H1 (cell line): ENCODE results near the gene AHR. TPM values are rescaled to one million over a fixed set of nuclear protein-coding genes. Genes with fewer than 3 reads are reported as not detected.

ENCODE experiments used
- CTCF ChIA-PET: fragments of 300-600 bp; sonication (Branson Sonifier 250); formaldehyde crosslinking; loops from one replicate; lab custom pipeline; 2021; ENCODE audit not compliant: partially characterized antibody; lab: Charles Lee
- POLR2A ChIA-PET: fragments of 300-600 bp; sonication (Branson Sonifier 250); formaldehyde crosslinking; loops from one replicate; lab custom pipeline; 2021; ENCODE audit warnings: inconsistent platforms; ENCODE audit not compliant: partially characterized antibody; lab: Charles Lee
- DNase-seq, 2 experiments: peaks; one replicate each; pipeline versions ENCODE4 v3.0.0 to v3.0.0-alpha.2; 2010 to 2022; ENCODE audit warnings: low spot score in 2 of 2, low read depth in 1 of 2, mixed read lengths in 1 of 2
- FAIRE-seq: peaks from 2 replicates; lab custom pipeline; 2011; peaks lifted over from hg19 to GRCh38; lab: Jason Lieb, UNC
- H2AFZ ChIP-seq: 2 replicates; pipeline ENCODE4 v1.8.1; 2012; ENCODE audit warnings: low read length, inconsistent platforms
- H2AK5ac ChIP-seq: 2 replicates; pipeline ENCODE4 v1.6.1; 2013; ENCODE audit warnings: low read depth, low read length
- H2BK120ac ChIP-seq: replicated peaks from 2 replicates; pipeline ENCODE3; 2013; ENCODE audit warnings: low read depth, low read length, inconsistent platforms
- H2BK12ac ChIP-seq: 2 replicates; pipeline ENCODE4 v1.6.1; 2013; ENCODE audit warnings: low read depth, low read length
- H2BK15ac ChIP-seq: 2 replicates; pipeline ENCODE4 v1.6.1; 2013; ENCODE audit warnings: low read length
- H2BK20ac ChIP-seq: 2 replicates; pipeline ENCODE4 v1.6.1; 2013; ENCODE audit warnings: low read length
- H2BK5ac ChIP-seq: 2 replicates; pipeline ENCODE4 v1.6.1; 2013; ENCODE audit warnings: low read depth, low read length
- H3K14ac ChIP-seq: 2 replicates; pipeline ENCODE4 v1.6.1; 2013; ENCODE audit warnings: inconsistent platforms; ENCODE audit not compliant: insufficient read length
- H3K18ac ChIP-seq: 2 replicates; pipeline ENCODE4 v1.6.1; 2013; ENCODE audit warnings: low read length; ENCODE audit errors: extremely low read depth
- H3K23ac ChIP-seq: 2 replicates; pipeline ENCODE4 v1.6.1; 2013; ENCODE audit warnings: inconsistent platforms; ENCODE audit not compliant: insufficient read length
- H3K23me2 ChIP-seq: 2 replicates; pipeline ENCODE4 v1.6.1; 2013; ENCODE audit warnings: low read depth, low read length
- H3K27ac ChIP-seq: 2 replicates; pipeline ENCODE4 v1.6.1; 2011; ENCODE audit warnings: low read depth, low read length, inconsistent platforms
- H3K27me3 ChIP-seq, 4 experiments: replicated peaks in 1 of 4; 1 replicate in 1 of 4; 2 replicates in 3 of 4; pipeline versions ENCODE4 v1.6.1 to v1.8.1; 2011 to 2013; ENCODE audit warnings: low read length in 3 of 4, mild to moderate bottlenecking in 3 of 4, inconsistent platforms in 2 of 4, mixed read lengths in 2 of 4, moderate library complexity in 1 of 4; ENCODE audit not compliant: control insufficient read depth in 3 of 4, insufficient read depth in 3 of 4; ENCODE audit errors: extremely low read depth in 1 of 4
- H3K36me3 ChIP-seq, 4 experiments: 2 replicates each; pipeline versions ENCODE4 v1.6.1 to v1.8.1; 2011 to 2013; ENCODE audit warnings: mild to moderate bottlenecking in 4 of 4, low read length in 3 of 4, moderate library complexity in 2 of 4, control low read depth in 1 of 4, inconsistent platforms in 1 of 4; ENCODE audit not compliant: insufficient read depth in 4 of 4, control insufficient read depth in 2 of 4
- H3K4ac ChIP-seq: replicated peaks from 2 replicates; pipeline ENCODE3; 2013; ENCODE audit warnings: low read length, low read depth, mixed read lengths, inconsistent platforms; ENCODE audit not compliant: insufficient read length
- H3K4me1 ChIP-seq, 4 experiments: replicated peaks in 1 of 4; 1 replicate in 1 of 4; 2 replicates in 3 of 4; pipeline versions ENCODE4 v1.6.1 to v1.8.1; 2011 to 2013; ENCODE audit warnings: low read length in 3 of 4, inconsistent platforms in 2 of 4, mixed read lengths in 1 of 4; ENCODE audit not compliant: insufficient read depth in 4 of 4, control insufficient read depth in 3 of 4
- H3K4me2 ChIP-seq, 2 experiments: 2 replicates each; pipeline versions ENCODE4 v1.6.1 to v1.8.1; 2011 to 2013; ENCODE audit warnings: low read depth in 2 of 2, low read length in 2 of 2, control low read depth in 1 of 2, inconsistent platforms in 1 of 2, mild to moderate bottlenecking in 1 of 2; ENCODE audit not compliant: insufficient read depth in 1 of 2
- H3K4me3 ChIP-seq, 4 experiments: fragments of 200-600, 300-600 bp in 1 of 4; sonication (generic), shearing (Covaris generic), sonication (Bioruptor Twin) in 1 of 4; 2 replicates each; pipeline versions ENCODE4 v1.5.1 to v1.8.1; 2011 to 2016; ENCODE audit warnings: low read length in 4 of 4, low read depth in 3 of 4, control low read depth in 2 of 4, inconsistent platforms in 2 of 4, mild to moderate bottlenecking in 2 of 4, mixed read lengths in 1 of 4, moderate library complexity in 1 of 4; ENCODE audit not compliant: insufficient read depth in 2 of 4; ENCODE audit errors: extremely low read depth in 1 of 4
- H3K56ac ChIP-seq: replicated peaks from 2 replicates; pipeline ENCODE3; 2013; ENCODE audit warnings: low read depth, mild to moderate bottlenecking, mixed read lengths, low read length, inconsistent platforms; ENCODE audit not compliant: insufficient read length
- H3K79me1 ChIP-seq: 2 replicates; pipeline ENCODE4 v1.6.1; 2013; ENCODE audit warnings: low read depth, low read length, control low read depth
- H3K79me2 ChIP-seq, 2 experiments: 2 replicates each; pipeline versions ENCODE4 v1.6.1 to v1.8.1; 2012 to 2013; ENCODE audit warnings: low read length in 2 of 2, mild to moderate bottlenecking in 2 of 2, inconsistent platforms in 1 of 2; ENCODE audit not compliant: insufficient read depth in 2 of 2, control insufficient read depth in 1 of 2
- H3K9ac ChIP-seq, 4 experiments: replicated peaks in 1 of 4; 1 replicate in 1 of 4; 2 replicates in 3 of 4; pipeline versions ENCODE4 v1.6.1 to v1.8.1; 2011 to 2013; ENCODE audit warnings: low read depth in 3 of 4, low read length in 3 of 4, control low read depth in 2 of 4, mild to moderate bottlenecking in 2 of 4, moderate library complexity in 2 of 4, inconsistent platforms in 1 of 4; ENCODE audit errors: extremely low read depth in 1 of 4
- H3K9me3 ChIP-seq, 2 experiments: 2 replicates each; pipeline versions ENCODE4 v1.6.1 to v1.8.1; 2012 to 2013; ENCODE audit warnings: mild to moderate bottlenecking in 2 of 2, moderate library complexity in 2 of 2, control low read depth in 1 of 2, inconsistent platforms in 1 of 2, low read depth in 1 of 2, low read length in 1 of 2, mixed read lengths in 1 of 2; ENCODE audit not compliant: insufficient read depth in 2 of 2
- H4K20me1 ChIP-seq, 2 experiments: replicated peaks in 1 of 2; 2 replicates each; pipeline versions ENCODE3 to v1.8.1; 2011 to 2013; ENCODE audit warnings: inconsistent platforms in 2 of 2, low read length in 2 of 2, mild to moderate bottlenecking in 1 of 2; ENCODE audit not compliant: insufficient read depth in 2 of 2, control insufficient read depth in 1 of 2
- H4K5ac ChIP-seq: 2 replicates; pipeline ENCODE4 v1.6.1; 2013; ENCODE audit warnings: low read length, low read depth, mixed read lengths, inconsistent platforms; ENCODE audit not compliant: insufficient read length
- H4K8ac ChIP-seq: 2 replicates; pipeline ENCODE4 v1.8.0; 2013; ENCODE audit warnings: mild to moderate bottlenecking, moderate library complexity, low read length, inconsistent platforms; ENCODE audit not compliant: insufficient read depth; ENCODE audit errors: extremely low read depth
- H4K91ac ChIP-seq: replicated peaks from 2 replicates; pipeline ENCODE3; 2013; ENCODE audit warnings: low read length, mixed read lengths, inconsistent platforms; ENCODE audit not compliant: insufficient read length
- EGR1 ChIP-seq: IDR thresholded peaks from 2 replicates; pipeline ENCODE4 v1.6.1; 2011; ENCODE audit warnings: low read depth, low read length, borderline replicate concordance
- GTF2F1 ChIP-seq: IDR thresholded peaks from 2 replicates; pipeline ENCODE4 v1.6.1; 2012; ENCODE audit warnings: low read depth, low read length, improper control_type of control experiment, borderline replicate concordance
- KDM1A ChIP-seq: fragments of 200-600, 300-600 bp; sonication (generic); IDR thresholded peaks from 2 replicates; pipeline ENCODE4 v1.7.1; 2016; ENCODE audit warnings: mild to moderate bottlenecking, low read length, borderline replicate concordance
- KDM4A ChIP-seq: IDR thresholded peaks from one replicate; pipeline ENCODE4 v1.7.1; 2012; ENCODE audit warnings: low read depth, mild to moderate bottlenecking, moderate library complexity, low read length, inconsistent platforms; ENCODE audit not compliant: severe bottlenecking
- KDM5A ChIP-seq: fragments of 200-600 bp; IDR thresholded peaks from 2 replicates; pipeline ENCODE4 v1.7.1; 2012; ENCODE audit warnings: mild to moderate bottlenecking, low read length, inconsistent platforms, mixed read lengths
- MAFK ChIP-seq: IDR thresholded peaks from 2 replicates; pipeline ENCODE4 v1.6.1; 2012; ENCODE audit warnings: low read depth, mild to moderate bottlenecking, improper control_type of control experiment, low read length
- RAD21 ChIP-seq, 2 experiments: IDR thresholded peaks in 1 of 2; conservative IDR thresholded peaks in 1 of 2; 2 replicates each; pipeline ENCODE4 v1.6.1; 2011; ENCODE audit warnings: low read depth in 2 of 2, low read length in 2 of 2, improper control_type of control experiment in 1 of 2, inconsistent platforms in 1 of 2, mild to moderate bottlenecking in 1 of 2, moderate library complexity in 1 of 2
- TAF7 ChIP-seq: optimal IDR thresholded peaks from 2 replicates; pipeline ENCODE3; 2011; ENCODE audit warnings: low read depth, mild to moderate bottlenecking, inconsistent platforms, low read length, moderate library complexity, borderline replicate concordance
- WGBS, 2 experiments: shearing (Covaris generic) in 1 of 2; methylation state at CpG; one replicate each; pipeline versions ENCODE4 v1.1.6 to v1.1.7; 2013 to 2015; ENCODE audit warnings: low lambda C conversion rate in 2 of 2, mixed read lengths in 2 of 2, inconsistent platforms in 1 of 2, low coverage in 1 of 2, missing lambda C conversion rate in 1 of 2; ENCODE audit not compliant: insufficient replicate concordance in 2 of 2, insufficient coverage in 1 of 2, insufficient read length in 1 of 2; ENCODE audit errors: extremely low coverage in 1 of 2, missing lambda C conversion rate in 1 of 2; 5-methylcytosine and 5-hydroxymethylcytosine counted together
- polyA plus RNA-seq, 7 experiments: library from polyadenylated mRNA; depleted of rRNA in 3 of 7; stranded (reverse) in 5 of 7; unstranded in 2 of 7; fragments of >200 nt in 5 of 7; fragments of 200-250 nt in 2 of 7; gene quantifications; 1 replicate in 5 of 7; 2 replicates in 1 of 7; 4 replicates in 1 of 7; pipeline versions ENCODE4 v1.2.1 to v1.2.3, GENCODE V29; 2011 to 2013; ENCODE audit warnings: missing spikeins in 2 of 7, mixed read lengths in 2 of 7
- total RNA-seq: library from RNA; stranded (reverse); fragmentation: NEBNext Ultra II Directional; extraction: Animal tissue kit (Norgen Biotek cat#: 25700); gene quantifications from 2 replicates; pipeline ENCODE4 v1.2.1, GENCODE V29; 2021

Gene AHR
- total and polyA plus RNA-seq, 2 of the 8 experiments (the other 6 are each of a cell fraction or from before 2014, with no cell fraction given): 1.4 to 9.7 TPM

DNA sequence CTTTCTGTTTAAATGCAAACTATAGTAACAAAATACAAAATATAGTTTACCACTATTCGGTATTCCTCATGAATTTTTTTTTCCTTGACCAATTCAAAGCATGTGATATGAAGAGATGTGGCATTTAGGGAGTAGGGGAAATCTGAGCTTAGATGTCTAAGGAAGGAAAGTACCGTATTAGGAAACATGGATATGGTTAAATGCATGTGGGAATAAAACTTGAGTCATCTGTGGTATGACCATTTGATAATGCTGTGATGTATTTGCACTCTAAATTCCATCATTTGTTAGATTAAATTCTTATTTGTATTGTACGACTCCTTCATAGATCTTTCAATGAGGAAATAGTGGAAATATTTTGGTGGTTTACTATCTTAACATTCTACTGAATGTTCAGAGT, 19.7 kb downstream of the AHR start:
- no peak overlapping the region for H3K56ac ChIP-seq
- FAIRE-seq: no peak
- H3K18ac ChIP-seq: no peak overlapping the region
- H2BK15ac ChIP-seq: no peak overlapping the region
- H3K4me2 ChIP-seq: no peak overlapping the region
- H3K23ac ChIP-seq: no peak overlapping the region
- H2BK5ac ChIP-seq: no peak overlapping the region
- CTCF ChIA-PET: no interaction called here
- H4K8ac ChIP-seq: no peak overlapping the region
- no peak overlapping the region for H2BK20ac ChIP-seq
- no peak overlapping the region for H2AK5ac ChIP-seq
- no peak for TF ChIP-seq KDM4A
- no peak for TF ChIP-seq KDM1A
- no peak for TF ChIP-seq EGR1
- TF ChIP-seq TAF7: no peak
- no peak for TF ChIP-seq GTF2F1
- TF ChIP-seq RAD21 (IDR thresholded peaks at IDR 0.05 in 1 of 2, conservative IDR thresholded peaks at IDR 0.05 in 1 of 2; ENCODE audit: low read depth in 2 of 2, low read length in 2 of 2): no peak
- TF ChIP-seq KDM5A: no peak
- TF ChIP-seq MAFK: no peak
- no peak overlapping the region for H2BK120ac ChIP-seq
- WGBS, 2 experiments: 91% methylated on average over 3 of the region's 3 CpGs; no CpG with 5 or more reads in 1 of the 2 experiments
- H3K4me1 ChIP-seq: peaks cover 0 to 12% (median 0%) of the 10 kb centered on the region in 4 experiments; a peak in 2 of 7 replicates
- no peak overlapping the region for H4K5ac ChIP-seq
- H3K14ac ChIP-seq: no peak overlapping the region
- POLR2A ChIA-PET: no interaction called here
- H3K9me3 ChIP-seq: no peaks in the 10 kb centered on the region
- DNase-seq: no peak
- H4K91ac ChIP-seq: no peak overlapping the region
- no peaks in the 10 kb centered on the region for H3K36me3 ChIP-seq
- H3K4me3 ChIP-seq: no peak overlapping the region
- no peak overlapping the region for H3K4ac ChIP-seq
- H2AFZ ChIP-seq: no peak overlapping the region
- H3K27me3 ChIP-seq: no peaks in the 10 kb centered on the region
- peaks cover 0 to 12% of the 10 kb centered on the region in 2 experiments; a peak in 1 of 4 replicates for H3K79me2 ChIP-seq
- H2BK12ac ChIP-seq: no peak overlapping the region
- H4K20me1 ChIP-seq: no peaks in the 10 kb centered on the region
- no peak overlapping the region for H3K9ac ChIP-seq
- no peaks in the 10 kb centered on the region for H3K23me2 ChIP-seq
- no peak overlapping the region for H3K27ac ChIP-seq
- H3K79me1 ChIP-seq: no peaks in the 10 kb centered on the region
